HepG2 (cell line): ENCODE results near the gene RHOC. TPM values are rescaled to one million over a fixed set of nuclear protein-coding genes. Genes with fewer than 3 reads are reported as not detected.
A peak's percentile ranks its signal among the peaks of the same experiment; 100 is the strongest.

ENCODE experiments used
- AGO2 ChIP-seq: fragments of 200-400 bp; formaldehyde crosslinking; optimal IDR thresholded peaks from 2 replicates; pipeline ENCODE3; 2017; ENCODE audit warnings: mild to moderate bottlenecking, low read depth, low read length, moderate library complexity
- HOXD1 ChIP-seq: sonication (generic); formaldehyde crosslinking; IDR thresholded peaks from 2 replicates; pipeline ENCODE4 v1.5.0; 2020; ENCODE audit warnings: missing genetic modification reagents
- ISX ChIP-seq: sonication (generic); formaldehyde crosslinking; conservative IDR thresholded peaks from 2 replicates; pipeline ENCODE4 v1.5.0; 2020; ENCODE audit warnings: missing genetic modification reagents
- MAFK ChIP-seq, 2 experiments: IDR thresholded peaks in 1 of 2; conservative IDR thresholded peaks in 1 of 2; 2 replicates each; pipeline ENCODE4 v1.6.1; 2011; ENCODE audit warnings: improper control_type of control experiment in 2 of 2, low read length in 2 of 2
- SATB2 ChIP-seq: sonication (generic); formaldehyde crosslinking; IDR thresholded peaks from 2 replicates; pipeline ENCODE4 v1.5.0; 2020; ENCODE audit warnings: missing genetic modification reagents
- SOX5 ChIP-seq: IDR thresholded peaks from 2 replicates; pipeline ENCODE4 v1.6.1; 2016; ENCODE audit warnings: borderline replicate concordance
- U2AF2 ChIP-seq: fragments of 200-400 bp; formaldehyde crosslinking; IDR thresholded peaks from 2 replicates; pipeline ENCODE4 v1.6.1; 2017; ENCODE audit warnings: low read depth, mild to moderate bottlenecking, low read length
- ZFP36 ChIP-seq: fragments of 150-350 bp; IDR thresholded peaks from 2 replicates; pipeline ENCODE4 v1.6.1; 2018; ENCODE audit warnings: borderline replicate concordance, low read length, low read depth; ENCODE audit not compliant: partially characterized antibody
- ZNF263 ChIP-seq: sonication (generic); formaldehyde crosslinking; IDR thresholded peaks from 2 replicates; pipeline ENCODE4 v1.4.0; 2020; ENCODE audit warnings: missing genetic modification reagents
- ZNF33B ChIP-seq: sonication (generic); formaldehyde crosslinking; IDR thresholded peaks from 2 replicates; pipeline ENCODE4 v1.5.1; 2020; ENCODE audit warnings: mild to moderate bottlenecking, missing genetic modification reagents
- ZNF615 ChIP-seq: sonication (generic); formaldehyde crosslinking; IDR thresholded peaks from 2 replicates; pipeline ENCODE4 v1.5.0; 2020; ENCODE audit warnings: mild to moderate bottlenecking, missing genetic modification reagents, borderline replicate concordance
- ZNF678 ChIP-seq: sonication (generic); formaldehyde crosslinking; IDR thresholded peaks from 2 replicates; pipeline ENCODE4 v1.4.0; 2020; ENCODE audit warnings: mild to moderate bottlenecking, missing genetic modification reagents
- ZSCAN25 ChIP-seq: sonication (generic); formaldehyde crosslinking; IDR thresholded peaks from 2 replicates; pipeline ENCODE4 v1.8.0; 2022; ENCODE audit warnings: mild to moderate bottlenecking, missing genetic modification reagents
- polyA plus RNA-seq, 8 experiments: library from polyadenylated mRNA; depleted of rRNA in 3 of 8; stranded (reverse) in 7 of 8; unstranded in 1 of 8; fragments of >200 nt; fragmentation: Illumina TruSeq in 4 of 8; extraction: Trizol in 4 of 8; gene quantifications; 2 replicates each; pipeline versions ENCODE4 v1.2.1 to v1.2.3, GENCODE V29; 2011 to 2016; ENCODE audit warnings: low read depth in 4 of 8, missing spikeins in 1 of 8, mixed read lengths in 1 of 8; ENCODE audit not compliant: insufficient read depth in 1 of 8
- total RNA-seq, 5 experiments: library from RNA; depleted of rRNA; stranded (reverse); fragments of >200 nt; fragmentation: Illumina TruSeq; extraction: Trizol; gene quantifications; 2 replicates each; pipeline ENCODE4 v1.2.3, GENCODE V29; 2016; ENCODE audit warnings: low read depth in 1 of 5
- TF ChIP-seq, protein P1 (sequence below): sonication (generic); formaldehyde crosslinking; IDR thresholded peaks from 2 replicates; pipeline ENCODE4 v1.4.0; 2020; ENCODE audit warnings: missing genetic modification reagents
- TF ChIP-seq, protein P2 (sequence below): sonication (generic); formaldehyde crosslinking; IDR thresholded peaks from 2 replicates; pipeline ENCODE4 v1.4.0; 2020; ENCODE audit warnings: missing genetic modification reagents
- TF ChIP-seq, protein P3 (sequence below): sonication (generic); formaldehyde crosslinking; IDR thresholded peaks from 2 replicates; pipeline ENCODE4 v1.5.0; 2020; ENCODE audit warnings: missing genetic modification reagents
- TF ChIP-seq, protein P4 (sequence below): sonication (generic); formaldehyde crosslinking; IDR thresholded peaks from 2 replicates; pipeline ENCODE4 v1.4.0; 2020; ENCODE audit warnings: missing genetic modification reagents
- TF ChIP-seq, protein P5 (sequence below): sonication (generic); formaldehyde crosslinking; conservative IDR thresholded peaks from 2 replicates; pipeline ENCODE4 v1.4.0; 2020; ENCODE audit warnings: missing genetic modification reagents
- TF ChIP-seq, protein P6 (sequence below): conservative IDR thresholded peaks from 2 replicates; pipeline ENCODE4 v1.6.1; 2018; ENCODE audit warnings: missing genetic modification reagents
- TF ChIP-seq, protein P7 (sequence below): sonication (generic); formaldehyde crosslinking; IDR thresholded peaks from 2 replicates; pipeline ENCODE4 v1.8.0; 2023; ENCODE audit warnings: mild to moderate bottlenecking, missing genetic modification reagents

Gene RHOC
- total and polyA plus RNA-seq, 2 of the 13 experiments (the other 11 are each of a cell fraction or from before 2014, with no cell fraction given) = 64.3 to 182 TPM

DNA sequence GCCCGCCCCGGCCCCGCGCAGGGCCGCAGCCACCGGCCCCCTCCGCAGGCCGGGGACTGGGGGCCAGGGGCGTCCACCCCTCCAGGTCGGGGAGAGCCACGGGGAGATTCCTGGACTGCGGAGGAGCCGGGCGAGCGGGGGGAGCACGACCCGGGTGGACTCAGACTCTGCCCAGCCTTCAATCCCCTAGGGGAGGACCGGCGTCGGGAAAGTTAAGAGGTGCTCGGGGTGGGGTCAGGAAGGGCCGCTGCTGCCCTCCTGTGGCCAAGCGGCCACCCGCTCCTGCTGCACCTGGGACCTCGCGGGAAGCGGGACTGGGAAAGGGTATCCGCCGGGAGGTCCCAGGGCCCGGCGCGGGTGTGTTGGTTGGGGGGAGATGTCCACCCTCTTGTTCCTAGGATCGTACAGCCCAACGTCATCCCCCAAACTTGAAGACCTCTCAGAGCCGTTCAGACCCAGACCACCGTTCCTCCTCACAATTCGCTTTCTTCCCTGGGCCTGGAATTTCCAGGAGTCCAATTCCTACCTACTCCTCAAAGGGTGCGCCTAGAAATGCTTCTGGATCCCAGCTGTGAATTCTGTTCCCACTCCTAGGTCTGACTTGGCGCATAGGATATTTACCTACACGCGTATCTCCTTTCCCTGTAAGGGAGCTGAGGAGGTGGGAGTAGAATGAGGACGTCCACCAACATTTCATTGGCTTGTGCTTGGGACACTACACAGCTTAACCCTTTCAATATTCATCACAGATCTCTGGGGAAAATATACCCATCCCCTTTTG, 484 bp upstream of the RHOC start (continued):
- TF ChIP-seq U2AF2 = no peak
- peak; percentile 100 for TF ChIP-seq ZNF263 (CRISPR knock-in tag)
- TF ChIP-seq ZNF33B (CRISPR knock-in tag) = no peak
- no peak for TF ChIP-seq ZNF678 (CRISPR knock-in tag)
- no peak; the same call in 1 of the 2 replicates for TF ChIP-seq ZSCAN25 (CRISPR knock-in tag)
- TF ChIP-seq, protein P1, sequence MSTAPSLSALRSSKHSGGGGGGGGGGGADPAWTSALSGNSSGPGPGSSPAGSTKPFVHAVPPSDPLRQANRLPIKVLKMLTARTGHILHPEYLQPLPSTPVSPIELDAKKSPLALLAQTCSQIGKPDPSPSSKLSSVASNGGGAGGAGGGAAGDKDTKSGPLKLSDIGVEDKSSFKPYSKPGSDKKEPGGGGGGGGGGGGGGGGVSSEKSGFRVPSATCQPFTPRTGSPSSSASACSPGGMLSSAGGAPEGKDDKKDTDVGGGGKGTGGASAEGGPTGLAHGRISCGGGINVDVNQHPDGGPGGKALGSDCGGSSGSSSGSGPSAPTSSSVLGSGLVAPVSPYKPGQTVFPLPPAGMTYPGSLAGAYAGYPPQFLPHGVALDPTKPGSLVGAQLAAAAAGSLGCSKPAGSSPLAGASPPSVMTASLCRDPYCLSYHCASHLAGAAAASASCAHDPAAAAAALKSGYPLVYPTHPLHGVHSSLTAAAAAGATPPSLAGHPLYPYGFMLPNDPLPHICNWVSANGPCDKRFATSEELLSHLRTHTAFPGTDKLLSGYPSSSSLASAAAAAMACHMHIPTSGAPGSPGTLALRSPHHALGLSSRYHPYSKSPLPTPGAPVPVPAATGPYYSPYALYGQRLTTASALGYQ = no peak
- TF ChIP-seq SOX5 = no peak
- TF ChIP-seq, protein P2, sequence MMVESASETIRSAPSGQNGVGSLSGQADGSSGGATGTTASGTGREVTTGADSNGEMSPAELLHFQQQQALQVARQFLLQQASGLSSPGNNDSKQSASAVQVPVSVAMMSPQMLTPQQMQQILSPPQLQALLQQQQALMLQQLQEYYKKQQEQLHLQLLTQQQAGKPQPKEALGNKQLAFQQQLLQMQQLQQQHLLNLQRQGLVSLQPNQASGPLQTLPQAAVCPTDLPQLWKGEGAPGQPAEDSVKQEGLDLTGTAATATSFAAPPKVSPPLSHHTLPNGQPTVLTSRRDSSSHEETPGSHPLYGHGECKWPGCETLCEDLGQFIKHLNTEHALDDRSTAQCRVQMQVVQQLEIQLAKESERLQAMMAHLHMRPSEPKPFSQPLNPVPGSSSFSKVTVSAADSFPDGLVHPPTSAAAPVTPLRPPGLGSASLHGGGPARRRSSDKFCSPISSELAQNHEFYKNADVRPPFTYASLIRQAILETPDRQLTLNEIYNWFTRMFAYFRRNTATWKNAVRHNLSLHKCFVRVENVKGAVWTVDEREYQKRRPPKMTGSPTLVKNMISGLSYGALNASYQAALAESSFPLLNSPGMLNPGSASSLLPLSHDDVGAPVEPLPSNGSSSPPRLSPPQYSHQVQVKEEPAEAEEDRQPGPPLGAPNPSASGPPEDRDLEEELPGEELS (CRISPR knock-in tag) = no peak
- TF ChIP-seq, protein P3, sequence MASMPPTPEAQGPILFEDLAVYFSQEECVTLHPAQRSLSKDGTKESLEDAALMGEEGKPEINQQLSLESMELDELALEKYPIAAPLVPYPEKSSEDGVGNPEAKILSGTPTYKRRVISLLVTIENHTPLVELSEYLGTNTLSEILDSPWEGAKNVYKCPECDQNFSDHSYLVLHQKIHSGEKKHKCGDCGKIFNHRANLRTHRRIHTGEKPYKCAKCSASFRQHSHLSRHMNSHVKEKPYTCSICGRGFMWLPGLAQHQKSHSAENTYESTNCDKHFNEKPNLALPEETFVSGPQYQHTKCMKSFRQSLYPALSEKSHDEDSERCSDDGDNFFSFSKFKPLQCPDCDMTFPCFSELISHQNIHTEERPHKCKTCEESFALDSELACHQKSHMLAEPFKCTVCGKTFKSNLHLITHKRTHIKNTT (CRISPR knock-in tag) = no peak
- TF ChIP-seq SATB2 = no peak
- TF ChIP-seq, protein P4, sequence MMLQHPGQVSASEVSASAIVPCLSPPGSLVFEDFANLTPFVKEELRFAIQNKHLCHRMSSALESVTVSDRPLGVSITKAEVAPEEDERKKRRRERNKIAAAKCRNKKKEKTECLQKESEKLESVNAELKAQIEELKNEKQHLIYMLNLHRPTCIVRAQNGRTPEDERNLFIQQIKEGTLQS (CRISPR knock-in tag) = no peak
- TF ChIP-seq MAFK (conservative IDR thresholded peaks at IDR 0.05 in 1 of 2, IDR thresholded peaks at IDR 0.05 in 1 of 2; ENCODE audit: low read length in 2 of 2) = no peak
- no peak for TF ChIP-seq AGO2
- TF ChIP-seq, protein P5, sequence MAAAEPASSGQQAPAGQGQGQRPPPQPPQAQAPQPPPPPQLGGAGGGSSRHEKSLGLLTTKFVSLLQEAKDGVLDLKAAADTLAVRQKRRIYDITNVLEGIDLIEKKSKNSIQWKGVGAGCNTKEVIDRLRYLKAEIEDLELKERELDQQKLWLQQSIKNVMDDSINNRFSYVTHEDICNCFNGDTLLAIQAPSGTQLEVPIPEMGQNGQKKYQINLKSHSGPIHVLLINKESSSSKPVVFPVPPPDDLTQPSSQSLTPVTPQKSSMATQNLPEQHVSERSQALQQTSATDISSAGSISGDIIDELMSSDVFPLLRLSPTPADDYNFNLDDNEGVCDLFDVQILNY (CRISPR knock-in tag) = no peak; the same call in 1 of the 2 replicates
- TF ChIP-seq ZFP36 = no peak
- TF ChIP-seq ISX (CRISPR knock-in tag) = no peak
- no peak for TF ChIP-seq HOXD1
- TF ChIP-seq ZNF615 (CRISPR knock-in tag) = no peak
- TF ChIP-seq, protein P6, sequence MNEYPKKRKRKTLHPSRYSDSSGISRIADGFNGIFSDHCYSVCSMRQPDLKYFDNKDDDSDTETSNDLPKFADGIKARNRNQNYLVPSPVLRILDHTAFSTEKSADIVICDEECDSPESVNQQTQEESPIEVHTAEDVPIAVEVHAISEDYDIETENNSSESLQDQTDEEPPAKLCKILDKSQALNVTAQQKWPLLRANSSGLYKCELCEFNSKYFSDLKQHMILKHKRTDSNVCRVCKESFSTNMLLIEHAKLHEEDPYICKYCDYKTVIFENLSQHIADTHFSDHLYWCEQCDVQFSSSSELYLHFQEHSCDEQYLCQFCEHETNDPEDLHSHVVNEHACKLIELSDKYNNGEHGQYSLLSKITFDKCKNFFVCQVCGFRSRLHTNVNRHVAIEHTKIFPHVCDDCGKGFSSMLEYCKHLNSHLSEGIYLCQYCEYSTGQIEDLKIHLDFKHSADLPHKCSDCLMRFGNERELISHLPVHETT (CRISPR knock-in tag) = peak; percentile 23; the same call in 1 of the 2 replicates
- TF ChIP-seq, protein P7, sequence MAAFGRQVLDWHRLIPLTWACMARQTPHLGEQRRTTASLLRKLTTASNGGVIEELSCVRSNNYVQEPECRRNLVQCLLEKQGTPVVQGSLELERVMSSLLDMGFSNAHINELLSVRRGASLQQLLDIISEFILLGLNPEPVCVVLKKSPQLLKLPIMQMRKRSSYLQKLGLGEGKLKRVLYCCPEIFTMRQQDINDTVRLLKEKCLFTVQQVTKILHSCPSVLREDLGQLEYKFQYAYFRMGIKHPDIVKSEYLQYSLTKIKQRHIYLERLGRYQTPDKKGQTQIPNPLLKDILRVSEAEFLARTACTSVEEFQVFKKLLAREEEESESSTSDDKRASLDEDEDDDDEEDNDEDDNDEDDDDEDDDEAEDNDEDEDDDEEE (CRISPR knock-in tag) = no peak
